ENCODE data around the gene FREY1.

FREY1 gene

GRCh38 chr11:45925550-45925949 is 18.5 kb upstream of the FREY1 start:
- Histone ChIP-seq H3K79me2 (ENCODE audit: control insufficient read depth, low read length) (peaks cover 53% of the 10 kb centered on the region), H3K36me3 (ENCODE audit: control insufficient read depth, low read length) (peaks cover 42% of the 10 kb centered on the region), H4K20me1 (ENCODE audit: control insufficient read depth, insufficient read depth, low read depth, low read length) (0 out of 2 replicates have a peak, but pooled peaks cover 3% of the 10 kb centered on the region), H3K4me2 (ENCODE audit: low read length) (no peak overlapping the region), H3K9me3 (ENCODE audit: control insufficient read depth, insufficient read depth, low read length) (no peaks in the 10 kb centered on the region), H3K9me2 (replicated peaks; ENCODE audit: control insufficient read depth, low read length) (no peaks in the 10 kb centered on the region), H3K4me1 (ENCODE audit: control insufficient read depth, low read length) (peaks cover 86% of the 10 kb centered on the region), H3K4me3 (ENCODE audit: low read length) (no peak overlapping the region), H3K27me3 (ENCODE audit: control insufficient read depth, low read length) (peaks cover 6% of the 10 kb centered on the region), H3K27ac (ENCODE audit: low read depth, low read length) (no peak overlapping the region), H3F3A (ENCODE audit: control insufficient read depth, insufficient read depth) (peaks cover 25% of the 10 kb centered on the region)
- TF ChIP-seq EZH2phosphoT487 (IDR thresholded peaks at IDR 0.05; ENCODE audit: borderline replicate concordance, low read length) = no peak
- no peak for TF ChIP-seq CTCF (IDR thresholded peaks at IDR 0.05; ENCODE audit: low read depth, low read length, poor library complexity, severe bottlenecking)

GRCh38 chr11:45924927-45925326 is 17.9 kb upstream of the FREY1 start:
- H3K9me2 ChIP-seq (replicated peaks; ENCODE audit: control insufficient read depth, low read length) = no peaks in the 10 kb centered on the region
- peaks cover 86% of the 10 kb centered on the region for H3K4me1 ChIP-seq (ENCODE audit: control insufficient read depth, low read length)
- H3K79me2 ChIP-seq (ENCODE audit: control insufficient read depth, low read length) = peaks cover 53% of the 10 kb centered on the region
- peaks cover 24% of the 10 kb centered on the region for H3F3A ChIP-seq (ENCODE audit: control insufficient read depth, insufficient read depth)
- peak overlapping the region; percentile 95 for H3K4me2 ChIP-seq (ENCODE audit: low read length)
- no peaks in the 10 kb centered on the region for H3K9me3 ChIP-seq (ENCODE audit: control insufficient read depth, insufficient read depth, low read length)
- H4K20me1 ChIP-seq (ENCODE audit: control insufficient read depth, insufficient read depth, low read depth, low read length) = 0 out of 2 replicates have a peak, but pooled peaks cover 3% of the 10 kb centered on the region
- TF ChIP-seq EZH2phosphoT487 (IDR thresholded peaks at IDR 0.05; ENCODE audit: borderline replicate concordance, low read length) (no peak), CTCF (IDR thresholded peaks at IDR 0.05; ENCODE audit: low read depth, low read length, poor library complexity, severe bottlenecking) (no peak)
- H3K36me3 ChIP-seq (ENCODE audit: control insufficient read depth, low read length) = peaks cover 42% of the 10 kb centered on the region
- no peak overlapping the region for H3K27ac ChIP-seq (ENCODE audit: low read depth, low read length)
- peaks cover 6% of the 10 kb centered on the region for H3K27me3 ChIP-seq (ENCODE audit: control insufficient read depth, low read length)
- H3K4me3 ChIP-seq (ENCODE audit: low read length) = peak overlapping the region; percentile 90; the same call in 1 of the 2 replicates

GRCh38 chr11:45924036-45924915 is 17.2 kb upstream of the FREY1 start:
- TF ChIP-seq CTCF (IDR thresholded peaks at IDR 0.05; ENCODE audit: low read depth, low read length, poor library complexity, severe bottlenecking) (no peak), EZH2phosphoT487 (IDR thresholded peaks at IDR 0.05; ENCODE audit: borderline replicate concordance, low read length) (no peak)
- H3K4me1 ChIP-seq (ENCODE audit: control insufficient read depth, low read length) = peaks cover 86% of the 10 kb centered on the region

More at GRCh38 chr11:45924036-45924915, 17.2 kb upstream of the FREY1 start:
- Histone ChIP-seq H3K27me3 (ENCODE audit: control insufficient read depth, low read length) (peaks cover 6% of the 10 kb centered on the region), H4K20me1 (ENCODE audit: control insufficient read depth, insufficient read depth, low read depth, low read length) (0 out of 2 replicates have a peak, but pooled peaks cover 3% of the 10 kb centered on the region), H3K36me3 (ENCODE audit: control insufficient read depth, low read length) (peaks cover 42% of the 10 kb centered on the region), H3F3A (ENCODE audit: control insufficient read depth, insufficient read depth) (peaks cover 20% of the 10 kb centered on the region), H3K4me3 (ENCODE audit: low read length) (peak overlapping the region; percentile 90), H3K27ac (ENCODE audit: low read depth, low read length) (peak overlapping the region; percentile 66), H3K9me3 (ENCODE audit: control insufficient read depth, insufficient read depth, low read length) (no peaks in the 10 kb centered on the region), H3K4me2 (ENCODE audit: low read length) (peak overlapping the region; percentile 95), H3K9me2 (replicated peaks; ENCODE audit: control insufficient read depth, low read length) (no peaks in the 10 kb centered on the region), H3K79me2 (ENCODE audit: control insufficient read depth, low read length) (peaks cover 50% of the 10 kb centered on the region)

All from DOHH2 (cell line).